Left ventricle myocardium inferior (tissue), 1 donor: ENCODE results near the gene FGD4. TPM values are rescaled to one million over a fixed set of nuclear protein-coding genes. Genes with fewer than 3 reads are reported as not detected.
A peak's percentile ranks its signal among the peaks of the same experiment; 100 is the strongest.
"Not testable (repeated sequence)": the region's sequence is repeated elsewhere in the genome, so short reads cannot be mapped to it uniquely, and the experiment has no call there.

Experiments used
- DNase-seq: peaks from one replicate; pipeline ENCODE4 v3.0.0-alpha.2; 2020
- H3K27ac ChIP-seq: fragments of 200-600 bp; replicated peaks from 2 replicates; pipeline ENCODE4 v1.8.0; 2021
- H3K27me3 ChIP-seq: fragments of 200-600 bp; 2 replicates; pipeline ENCODE4 v1.8.0; 2021; ENCODE audit warnings: low read depth
- H3K36me3 ChIP-seq: fragments of 200-600 bp; 2 replicates; pipeline ENCODE4 v1.8.0; 2021
- H3K4me1 ChIP-seq: fragments of 200-600 bp; 2 replicates; pipeline ENCODE4 v1.8.0; 2021
- H3K4me3 ChIP-seq: fragments of 200-600 bp; 2 replicates; pipeline ENCODE4 v1.8.0; 2021; ENCODE audit warnings: mild to moderate bottlenecking, moderate library complexity
- H3K9me3 ChIP-seq: fragments of 200-600 bp; replicated peaks from 2 replicates; pipeline ENCODE4 v1.8.0; 2021
- intact Hi-C: fragments of 100-400 bp; cut with micrococcal nuclease; formaldehyde crosslinking; loops from one replicate; pipeline ENCODE4 v1.11.0; 2022
- total RNA-seq: library from RNA; stranded (reverse); fragmentation: NEBNext Ultra II Directional; extraction: Animal tissue kit (Norgen Biotek cat#: 25700); gene quantifications from one replicate; pipeline ENCODE4 v1.2.1, GENCODE V29; 2021
- TF ChIP-seq, protein P1 (sequence below): fragments of 200-600 bp; IDR thresholded peaks from 2 replicates; pipeline ENCODE4 v1.8.0; 2021; ENCODE audit warnings: antibody characterized with exemption, mild to moderate bottlenecking, borderline replicate concordance
- donor health status: DM: no; HTN: yes; CAD: no; lungs with severe emphysema.

The FGD4 gene
- total RNA-seq, 1 donor from 2014 or later: 30.5 TPM

DNA sequence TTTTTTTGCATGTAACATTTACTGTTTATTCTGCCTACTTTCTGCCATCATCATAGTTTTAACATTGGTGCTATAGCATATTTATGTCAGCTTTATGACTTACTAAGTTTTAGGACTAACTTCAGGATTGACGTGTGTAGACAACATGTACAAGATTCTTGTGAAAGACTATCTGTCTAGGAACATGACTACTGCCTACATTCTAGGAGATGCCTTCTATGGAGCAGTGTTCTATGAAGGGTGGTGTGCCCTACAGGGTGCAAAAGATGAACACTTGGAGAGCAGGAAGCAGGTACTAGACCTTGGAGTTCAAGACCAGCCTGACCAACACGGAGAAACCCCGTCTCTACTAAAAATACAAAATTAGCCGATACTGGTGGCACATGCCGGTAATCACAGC, 118.6 kb downstream of the FGD4 start:
- DNase-seq: no peak
- no peak overlapping the region for H3K27ac ChIP-seq
- TF ChIP-seq, protein P1, sequence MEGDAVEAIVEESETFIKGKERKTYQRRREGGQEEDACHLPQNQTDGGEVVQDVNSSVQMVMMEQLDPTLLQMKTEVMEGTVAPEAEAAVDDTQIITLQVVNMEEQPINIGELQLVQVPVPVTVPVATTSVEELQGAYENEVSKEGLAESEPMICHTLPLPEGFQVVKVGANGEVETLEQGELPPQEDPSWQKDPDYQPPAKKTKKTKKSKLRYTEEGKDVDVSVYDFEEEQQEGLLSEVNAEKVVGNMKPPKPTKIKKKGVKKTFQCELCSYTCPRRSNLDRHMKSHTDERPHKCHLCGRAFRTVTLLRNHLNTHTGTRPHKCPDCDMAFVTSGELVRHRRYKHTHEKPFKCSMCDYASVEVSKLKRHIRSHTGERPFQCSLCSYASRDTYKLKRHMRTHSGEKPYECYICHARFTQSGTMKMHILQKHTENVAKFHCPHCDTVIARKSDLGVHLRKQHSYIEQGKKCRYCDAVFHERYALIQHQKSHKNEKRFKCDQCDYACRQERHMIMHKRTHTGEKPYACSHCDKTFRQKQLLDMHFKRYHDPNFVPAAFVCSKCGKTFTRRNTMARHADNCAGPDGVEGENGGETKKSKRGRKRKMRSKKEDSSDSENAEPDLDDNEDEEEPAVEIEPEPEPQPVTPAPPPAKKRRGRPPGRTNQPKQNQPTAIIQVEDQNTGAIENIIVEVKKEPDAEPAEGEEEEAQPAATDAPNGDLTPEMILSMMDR: no peak

DNA sequence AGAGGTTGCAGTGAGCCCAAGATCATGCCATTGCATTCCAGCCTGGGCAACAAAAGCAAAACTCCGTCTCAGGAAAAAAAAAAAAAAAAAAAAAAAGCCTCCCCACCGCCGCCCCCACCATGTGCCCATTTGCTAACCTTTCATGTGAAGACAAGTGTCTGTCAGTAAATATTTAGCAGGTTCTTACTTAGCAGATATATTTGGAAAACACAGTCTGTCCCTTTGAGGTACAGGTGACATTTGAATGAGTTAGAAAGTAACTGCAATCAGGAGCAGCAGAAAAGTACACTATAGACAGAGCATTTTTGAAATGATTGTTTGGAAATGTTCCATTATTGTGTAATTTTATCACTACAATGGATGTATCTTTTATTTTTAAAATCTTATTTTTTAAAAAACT, 119.7 kb downstream of the FGD4 start:
- Histone ChIP-seq H3K9me3 (no peaks in the 10 kb centered on the region), H3K36me3 (no peaks in the 10 kb centered on the region), H3K4me1 (peaks cover 69% of the 10 kb centered on the region), H3K27me3 (no peaks in the 10 kb centered on the region), H3K27ac (no peak overlapping the region), H3K4me3 (no peak overlapping the region)
- TF ChIP-seq, protein P1: no peak
- intact Hi-C loops: no loop called here
- no peak for DNase-seq

More for the DNA sequence above, 118.6 kb downstream of the FGD4 start:
- no peak overlapping the region for H3K4me3 ChIP-seq
- no peaks in the 10 kb centered on the region for H3K27me3 ChIP-seq
- intact Hi-C loops: no loop called here
- H3K9me3 ChIP-seq: no peaks in the 10 kb centered on the region
- H3K36me3 ChIP-seq: no peaks in the 10 kb centered on the region
- H3K4me1 ChIP-seq: peaks cover 65% of the 10 kb centered on the region

GRCh38 chr12:32522331-32523221, 123.2 kb downstream of the FGD4 start:
- H3K4me1 ChIP-seq: peaks cover 52% of the 10 kb centered on the region
- peak overlapping the region; percentile 39 for H3K4me3 ChIP-seq
- no peak for DNase-seq
- TF ChIP-seq, protein P1: no peak
- no peaks in the 10 kb centered on the region for H3K27me3 ChIP-seq
- intact Hi-C loops: no loop called here
- no peaks in the 10 kb centered on the region for H3K9me3 ChIP-seq
- no peaks in the 10 kb centered on the region for H3K36me3 ChIP-seq
- peak overlapping the region; percentile 85 for H3K27ac ChIP-seq

- intact Hi-C loops, H3K9me3 ChIP-seq, H3K36me3 ChIP-seq, H3K4me3 ChIP-seq, H3K27ac ChIP-seq, DNase-seq, H3K27me3 ChIP-seq: not testable (repeated sequence)
- H3K4me1 ChIP-seq: peaks cover 32% of the 10 kb centered on the region
These were observed 126.4 kb downstream of the FGD4 start for GRCh38 chr12:32525802-32526201.

DNA sequence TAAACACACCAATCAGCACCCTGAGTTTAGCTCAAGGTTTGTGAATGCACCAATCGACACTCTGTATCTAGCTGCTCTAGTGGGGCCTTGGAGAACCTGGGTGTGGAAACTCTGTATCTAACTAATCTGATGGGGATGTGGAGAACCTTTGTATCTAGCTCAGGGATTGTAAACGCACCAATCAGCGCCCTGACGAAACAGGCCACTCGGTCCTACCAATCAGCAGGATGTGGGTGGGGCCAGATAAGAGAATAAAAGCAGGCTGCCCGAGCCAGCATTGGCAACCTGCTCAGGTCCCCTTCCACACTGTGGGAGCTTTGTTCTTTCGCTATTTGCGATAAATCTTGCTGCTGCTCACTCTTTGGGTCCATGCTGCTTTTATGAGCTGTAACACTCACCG, 127.0 kb downstream of the FGD4 start:
- peaks cover 26% of the 10 kb centered on the region for H3K4me1 ChIP-seq
- DNase-seq, H3K4me3 ChIP-seq, H3K27ac ChIP-seq, H3K36me3 ChIP-seq, H3K27me3 ChIP-seq, H3K9me3 ChIP-seq, intact Hi-C loops: not testable (repeated sequence)

DNA sequence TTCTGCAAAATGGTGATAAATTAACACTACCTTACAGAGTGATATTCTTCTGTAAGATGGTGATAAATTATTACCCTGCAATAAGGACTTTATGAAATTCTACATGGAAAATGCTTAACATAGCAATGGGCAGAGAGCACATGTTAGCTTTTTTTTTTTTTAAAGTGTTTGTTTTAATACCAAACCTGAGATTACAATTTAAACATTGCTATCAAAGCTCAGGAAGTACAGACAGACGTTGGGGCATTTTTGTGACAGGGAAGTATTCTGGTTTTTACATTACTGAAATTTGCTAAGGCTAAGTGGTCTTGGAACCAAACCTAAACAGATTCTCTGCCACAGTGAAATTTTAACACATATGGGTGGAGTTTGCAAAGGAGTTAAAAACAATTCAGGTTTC, 133.1 kb downstream of the FGD4 start:
- Histone ChIP-seq H3K27me3 (no peaks in the 10 kb centered on the region), H3K36me3 (no peaks in the 10 kb centered on the region), H3K4me3 (no peak overlapping the region), H3K9me3 (no peaks in the 10 kb centered on the region), H3K4me1 (peaks cover 52% of the 10 kb centered on the region), H3K27ac (peak overlapping the region; percentile 84)
- DNase-seq: no peak
- TF ChIP-seq, protein P1: no peak
- intact Hi-C loops: loop anchor here (10.0 kb wide), 1 partner anchor 78 kb away; no protein-coding TSS in a partner anchor
